Measurements from ENCODE around the gene ANKRD28. TPM values are rescaled to one million over a fixed set of nuclear protein-coding genes. Genes with fewer than 3 reads are reported as not detected.

Gene ANKRD28
- total RNA-seq, 1 donor from 2014 or later = 63.7 TPM

GRCh38 chr3:15653321-15653720 lies 144.5 kb downstream of the ANKRD28 start:
- Mint-ChIP-seq H3K4me3 (ENCODE audit: low read depth) (no peak overlapping the region), H3K27ac (no peak overlapping the region), H3K36me3 (ENCODE audit: insufficient read depth) (peaks cover 6% of the 10 kb centered on the region), H3K9me3 (ENCODE audit: low read depth) (peaks cover 9% of the 10 kb centered on the region), H3K27me3 (no peaks in the 10 kb centered on the region), H3K4me1 (ENCODE audit: low read depth) (no peaks in the 10 kb centered on the region)
- no peak for DNase-seq (ENCODE audit: low spot score, unreplicated experiment)
- no peak for TF ChIP-seq CTCF (IDR thresholded peaks at IDR 0.05; ENCODE audit: unreplicated experiment)

GRCh38 chr3:15651396-15651795 lies 146.4 kb downstream of the ANKRD28 start:
- Mint-ChIP-seq H3K4me1 (ENCODE audit: low read depth) (no peaks in the 10 kb centered on the region), H3K27ac (peak overlapping the region; percentile 46), H3K27me3 (no peaks in the 10 kb centered on the region), H3K4me3 (ENCODE audit: low read depth) (no peak overlapping the region), H3K36me3 (ENCODE audit: insufficient read depth) (peaks cover 9% of the 10 kb centered on the region), H3K9me3 (ENCODE audit: low read depth) (peaks cover 4% of the 10 kb centered on the region)
- no peak for TF ChIP-seq CTCF (IDR thresholded peaks at IDR 0.05; ENCODE audit: unreplicated experiment)
- no peak for DNase-seq (ENCODE audit: low spot score, unreplicated experiment)

- H3K4me3 Mint-ChIP-seq (ENCODE audit: low read depth) = no peak overlapping the region
- DNase-seq (ENCODE audit: low spot score, unreplicated experiment) = no peak
- no peak for TF ChIP-seq CTCF (IDR thresholded peaks at IDR 0.05; ENCODE audit: unreplicated experiment)
- H3K4me1 Mint-ChIP-seq (ENCODE audit: low read depth) = no peaks in the 10 kb centered on the region
- H3K27ac Mint-ChIP-seq = no peak overlapping the region
- H3K36me3 Mint-ChIP-seq (ENCODE audit: insufficient read depth) = peaks cover 7% of the 10 kb centered on the region
- H3K9me3 Mint-ChIP-seq (ENCODE audit: low read depth) = no peaks in the 10 kb centered on the region
- H3K27me3 Mint-ChIP-seq = no peaks in the 10 kb centered on the region
Measured at GRCh38 chr3:15649858-15650257, 147.9 kb downstream of the ANKRD28 start.

GRCh38 chr3:15649341-15649740 lies 148.4 kb downstream of the ANKRD28 start:
- Mint-ChIP-seq H3K27me3 (no peaks in the 10 kb centered on the region), H3K4me3 (ENCODE audit: low read depth) (no peak overlapping the region), H3K9me3 (ENCODE audit: low read depth) (no peaks in the 10 kb centered on the region), H3K27ac (no peak overlapping the region), H3K4me1 (ENCODE audit: low read depth) (no peaks in the 10 kb centered on the region), H3K36me3 (ENCODE audit: insufficient read depth) (peaks cover 7% of the 10 kb centered on the region)
- no peak for DNase-seq (ENCODE audit: low spot score, unreplicated experiment)
- no peak for TF ChIP-seq CTCF (IDR thresholded peaks at IDR 0.05; ENCODE audit: unreplicated experiment)

- no peak for DNase-seq (ENCODE audit: low spot score, unreplicated experiment)
- no peaks in the 10 kb centered on the region for H3K9me3 Mint-ChIP-seq (ENCODE audit: low read depth)
- H3K36me3 Mint-ChIP-seq (ENCODE audit: insufficient read depth) = peaks cover 11% of the 10 kb centered on the region
- H3K27me3 Mint-ChIP-seq = no peaks in the 10 kb centered on the region
- H3K27ac Mint-ChIP-seq = no peak overlapping the region
- H3K4me1 Mint-ChIP-seq (ENCODE audit: low read depth) = no peaks in the 10 kb centered on the region
- H3K4me3 Mint-ChIP-seq (ENCODE audit: low read depth) = no peak overlapping the region
- no peak for TF ChIP-seq CTCF (IDR thresholded peaks at IDR 0.05; ENCODE audit: unreplicated experiment)
Measured at GRCh38 chr3:15647611-15648167, 150.1 kb downstream of the ANKRD28 start.
